Measurements from ENCODE around the gene RGS6.

GRCh38 chr14:71996610-71997009 lies 64.4 kb downstream of the RGS6 start:
- no peak for TF ChIP-seq POLR2A (IDR thresholded peaks at IDR 0.05)
- no peak for TF ChIP-seq CTCF (IDR thresholded peaks at IDR 0.05 in 4 of 5, conservative IDR thresholded peaks at IDR 0.05 in 1 of 5)

Measured in gastrocnemius medialis (tissue), 4 donors.